Left renal pelvis (tissue), 4 donors: ENCODE measurements around the gene MPPED1. TPM values are rescaled to one million over a fixed set of nuclear protein-coding genes. Genes with fewer than 3 reads are reported as not detected.

Experiments
- DNase-seq, 4 donors: peaks; one replicate each; pipeline ENCODE4 v3.0.0-alpha.2; 2013; ENCODE audit warnings: low read depth in 4 of 4, low spot score in 3 of 4
- polyA plus RNA-seq, 4 donors: library from polyadenylated mRNA; unstranded; fragments of 120-200 nt; gene quantifications; one replicate each; pipeline ENCODE4 v1.2.1, GENCODE V29; 2013; ENCODE audit not compliant: insufficient read length in 4 of 4

Gene MPPED1
- polyA plus RNA-seq, 4 donors, result 0.63 to 5.3 (median 1.2) TPM

GRCh38 chr22:43428005-43428485 is 16.2 kb downstream of the MPPED1 start:
- no peak for DNase-seq

- DNase-seq, result no peak
Measured at GRCh38 chr22:43428521-43428920, 16.7 kb downstream of the MPPED1 start.

- no peak for DNase-seq
Measured at GRCh38 chr22:43429426-43429825, 17.6 kb downstream of the MPPED1 start.

- no peak for DNase-seq
Measured at GRCh38 chr22:43431808-43432554, 20.2 kb downstream of the MPPED1 start.

GRCh38 chr22:43432883-43433415 is 21.1 kb downstream of the MPPED1 start:
- DNase-seq, result no peak

GRCh38 chr22:43433451-43434274 is 21.8 kb downstream of the MPPED1 start:
- no peak for DNase-seq

GRCh38 chr22:43434275-43434927 is 22.6 kb downstream of the MPPED1 start:
- DNase-seq, result no peak

- DNase-seq, result no peak
Measured at GRCh38 chr22:43434928-43435311, 23.1 kb downstream of the MPPED1 start.

GRCh38 chr22:43435851-43436811 is 24.3 kb downstream of the MPPED1 start:
- DNase-seq, result no peak

GRCh38 chr22:43436868-43437267 is 25.1 kb downstream of the MPPED1 start:
- no peak for DNase-seq

GRCh38 chr22:43437871-43438475 is 26.2 kb downstream of the MPPED1 start:
- no peak for DNase-seq

GRCh38 chr22:43438666-43439347 is 27.0 kb downstream of the MPPED1 start:
- no peak for DNase-seq

- DNase-seq, result no peak
Measured at GRCh38 chr22:43439368-43440103, 27.7 kb downstream of the MPPED1 start.

- DNase-seq, result no peak
Measured at GRCh38 chr22:43440104-43440387, 28.2 kb downstream of the MPPED1 start.

GRCh38 chr22:43440556-43440955 is 28.7 kb downstream of the MPPED1 start:
- DNase-seq, result no peak

- no peak for DNase-seq
Measured at GRCh38 chr22:43441216-43441615, 29.4 kb downstream of the MPPED1 start.

- DNase-seq, result no peak
Measured at GRCh38 chr22:43441751-43442150, 29.9 kb downstream of the MPPED1 start.

- DNase-seq, result no peak
Measured at GRCh38 chr22:43442386-43443151, 30.8 kb downstream of the MPPED1 start.
